Stimulated activated CD4-positive, alpha-beta T cell treated with anti-CD3 and anti-CD28 coated beads, Interleukin-12 subunit alpha, Interleukin-12 subunit beta, amount 100 ng/mL, for 24 hours (primary cell): Measurements from ENCODE around the gene VCP.
"Not testable (repeated sequence)": the region's sequence is repeated elsewhere in the genome, so short reads cannot be mapped to it uniquely, and the experiment has no call there.

Experiments
- DNase-seq, 2 experiments: peaks; one replicate each; pipeline ENCODE4 v3.0.0-alpha.2; 2020; ENCODE audit warnings: low read depth in 2 of 2

VCP gene

GRCh38 chr9:35060548-35061207, 11.7 kb downstream of the VCP start:
- no peak for DNase-seq

GRCh38 chr9:35059438-35059837, 13.0 kb downstream of the VCP start:
- DNase-seq = no peak

- no peak for DNase-seq
These were observed 15.2 kb downstream of the VCP start for GRCh38 chr9:35057271-35057620.

- no peak for DNase-seq
These were observed 15.7 kb downstream of the VCP start for GRCh38 chr9:35056571-35057270.

- DNase-seq = no peak
These were observed 17.4 kb downstream of the VCP start for GRCh38 chr9:35054871-35055644.

GRCh38 chr9:35054185-35054835, 18.1 kb downstream of the VCP start:
- DNase-seq = no peak

- peak in 1 of 2 experiments; percentile 38 for DNase-seq
These were observed 21.1 kb downstream of the VCP start for GRCh38 chr9:35051069-35051967.

- no peak for DNase-seq
These were observed 23.9 kb downstream of the VCP start for GRCh38 chr9:35048511-35048910.

GRCh38 chr9:35044071-35044470, 28.4 kb downstream of the VCP start:
- DNase-seq = no peak

GRCh38 chr9:35042891-35043545, 29.4 kb downstream of the VCP start:
- DNase-seq = no peak

- no peak for DNase-seq
These were observed 30.3 kb downstream of the VCP start for GRCh38 chr9:35042081-35042604.

- DNase-seq = peak; percentile 11 to 39
These were observed 36.3 kb downstream of the VCP start for GRCh38 chr9:35035851-35036701.

GRCh38 chr9:35033101-35033500, 39.3 kb downstream of the VCP start:
- no peak for DNase-seq

- DNase-seq = no peak
These were observed 42.6 kb downstream of the VCP start for GRCh38 chr9:35029852-35030251.

- DNase-seq = no peak
These were observed 43.2 kb downstream of the VCP start for GRCh38 chr9:35029241-35029640.

- no peak for DNase-seq
These were observed 44.1 kb downstream of the VCP start for GRCh38 chr9:35028341-35028740.

GRCh38 chr9:35027860-35028259, 44.6 kb downstream of the VCP start:
- no peak for DNase-seq

GRCh38 chr9:35027374-35027773, 45.1 kb downstream of the VCP start:
- DNase-seq = no peak

- no peak for DNase-seq
These were observed 45.8 kb downstream of the VCP start for GRCh38 chr9:35026671-35027070.

- not testable (repeated sequence) for DNase-seq
These were observed 49.0 kb downstream of the VCP start for GRCh38 chr9:35023443-35023842.
